IMR-90 (cell line): ENCODE results near the gene CCDC102B. TPM values are rescaled to one million over a fixed set of nuclear protein-coding genes. Genes with fewer than 3 reads are reported as not detected.

Experiments used
- ATAC-seq: fragments of 200-7000 bp; cut with Tn5 transposase; 2 replicates; pipeline ENCODE4 v1.9.1; 2020; ENCODE audit warnings: low read depth, mild to moderate bottlenecking, moderate library complexity
- BruUV-seq: library from RNA; stranded (reverse); fragments of 400-500 nt; replicated peaks from 2 replicates; lab custom pipeline; 2021; lab: Mats Ljungman, UMichigan
- CTCF ChIA-PET: fragments of 300-600 bp; formaldehyde crosslinking; extraction: SDS; loops from one replicate; lab custom pipeline; 2021; ENCODE audit warnings: antibody characterized with exemption; lab: Yijun Ruan, JAX
- POLR2A ChIA-PET: fragments of 300-600 bp; sonication (Branson Sonifier 250); formaldehyde crosslinking; loops from one replicate; lab custom pipeline; 2022; ENCODE audit warnings: antibody characterized with exemption; ENCODE audit not compliant: unreplicated experiment; lab: Charles Lee
- DNase-seq: peaks from one replicate; pipeline ENCODE4 v3.0.0; 2013
- H2AFZ ChIP-seq: replicated peaks from 2 replicates; pipeline ENCODE3; 2013; ENCODE audit warnings: low read length, mild to moderate bottlenecking; ENCODE audit not compliant: poor library complexity
- H2AK5ac ChIP-seq: 2 replicates; pipeline ENCODE4 v1.6.1; 2013; ENCODE audit warnings: low read depth, low read length, inconsistent platforms
- H2AK9ac ChIP-seq: replicated peaks from 2 replicates; pipeline ENCODE3; 2013; ENCODE audit warnings: mild to moderate bottlenecking, low read depth, low read length, moderate library complexity; ENCODE audit not compliant: poor library complexity
- H2BK120ac ChIP-seq: 2 replicates; pipeline ENCODE4 v1.6.1; 2013; ENCODE audit warnings: low read depth, low read length, inconsistent platforms
- H2BK15ac ChIP-seq: 3 replicates; pipeline ENCODE4 v1.6.1; 2013; ENCODE audit warnings: low read depth, low read length, inconsistent platforms
- H2BK20ac ChIP-seq: 2 replicates; pipeline ENCODE4 v1.6.1; 2013; ENCODE audit warnings: low read depth, mild to moderate bottlenecking, inconsistent platforms, low read length, moderate library complexity
- H2BK5ac ChIP-seq: 2 replicates; pipeline ENCODE4 v1.6.1; 2013; ENCODE audit warnings: mild to moderate bottlenecking, low read depth, low read length, inconsistent platforms; ENCODE audit not compliant: poor library complexity, severe bottlenecking
- H3K14ac ChIP-seq: replicated peaks from 2 replicates; pipeline ENCODE4 v1.6.1; 2013; ENCODE audit warnings: low read depth, low read length, inconsistent platforms
- H3K18ac ChIP-seq: 2 replicates; pipeline ENCODE4 v1.6.1; 2013; ENCODE audit warnings: low read depth, low read length, control low read depth
- H3K23ac ChIP-seq: 2 replicates; pipeline ENCODE4 v1.6.1; 2013; ENCODE audit warnings: low read depth, low read length, inconsistent platforms
- H3K27ac ChIP-seq: 2 replicates; pipeline ENCODE4 v1.5.1; 2013; ENCODE audit warnings: mild to moderate bottlenecking, control low read depth, low read length; ENCODE audit not compliant: insufficient read depth
- H3K27me3 ChIP-seq: 2 replicates; pipeline ENCODE4 v1.6.1; 2013; ENCODE audit warnings: low read length; ENCODE audit not compliant: control insufficient read depth, insufficient read depth
- H3K36me3 ChIP-seq: 2 replicates; pipeline ENCODE4 v1.6.1; 2013; ENCODE audit warnings: low read length, mixed read lengths; ENCODE audit not compliant: control insufficient read depth, insufficient read depth
- H3K4ac ChIP-seq: 2 replicates; pipeline ENCODE4 v1.6.1; 2013; ENCODE audit warnings: low read depth, low read length, inconsistent platforms
- H3K4me1 ChIP-seq: 2 replicates; pipeline ENCODE4 v1.6.1; 2013; ENCODE audit warnings: low read length, mixed read lengths; ENCODE audit not compliant: control insufficient read depth, insufficient read depth
- H3K4me2 ChIP-seq: 2 replicates; pipeline ENCODE4 v1.6.1; 2013; ENCODE audit warnings: low read depth, mild to moderate bottlenecking, control low read depth, low read length, moderate library complexity
- H3K4me3 ChIP-seq: 2 replicates; pipeline ENCODE4 v1.5.1; 2013; ENCODE audit warnings: low read depth, mild to moderate bottlenecking, control low read depth, low read length, moderate library complexity; ENCODE audit not compliant: insufficient read depth
- H3K56ac ChIP-seq: 2 replicates; pipeline ENCODE4 v1.6.1; 2013; ENCODE audit warnings: low read length, inconsistent platforms; ENCODE audit not compliant: insufficient read depth; ENCODE audit errors: extremely low read depth
- H3K79me1 ChIP-seq, 2 experiments: 2 replicates each; pipeline ENCODE4 v1.6.1; 2013; ENCODE audit warnings: low read length in 2 of 2, inconsistent platforms in 1 of 2, low read depth in 1 of 2
- H3K9ac ChIP-seq: 2 replicates; pipeline ENCODE4 v1.6.1; 2013; ENCODE audit warnings: low read depth, low read length, control low read depth
- H3K9me1 ChIP-seq: 2 replicates; pipeline ENCODE4 v1.6.1; 2013; ENCODE audit warnings: low read length, inconsistent platforms; ENCODE audit not compliant: insufficient read depth
- H3K9me3 ChIP-seq: 2 replicates; pipeline ENCODE4 v1.6.1; 2013; ENCODE audit warnings: low read length; ENCODE audit not compliant: control insufficient read depth, insufficient read depth
- H4K20me1 ChIP-seq: 2 replicates; pipeline ENCODE4 v1.6.1; 2013; ENCODE audit warnings: low read length, inconsistent platforms; ENCODE audit not compliant: insufficient read depth
- H4K5ac ChIP-seq: 2 replicates; pipeline ENCODE4 v1.6.1; 2013; ENCODE audit warnings: mild to moderate bottlenecking, low read depth, low read length, control low read depth
- H4K8ac ChIP-seq, 2 experiments: 2 replicates each; pipeline ENCODE4 v1.6.1; 2013; ENCODE audit warnings: low read depth in 2 of 2, low read length in 2 of 2, control low read depth in 1 of 2, inconsistent platforms in 1 of 2
- H4K91ac ChIP-seq: 2 replicates; pipeline ENCODE4 v1.6.1; 2013; ENCODE audit warnings: low read depth, low read length, inconsistent platforms; ENCODE audit not compliant: insufficient read depth
- POLR2A ChIP-seq: IDR thresholded peaks from 2 replicates; pipeline ENCODE4 v1.6.1; 2012; ENCODE audit warnings: mild to moderate bottlenecking, low read depth, low read length
- RCOR1 ChIP-seq: IDR thresholded peaks from 2 replicates; pipeline ENCODE4 v1.6.1; 2012; ENCODE audit warnings: mild to moderate bottlenecking, low read length, improper control_type of control experiment; ENCODE audit not compliant: insufficient replicate concordance
- WGBS, 2 experiments: methylation state at CpG; one replicate each; pipeline versions ENCODE4 v1.1.5 to v1.1.7; 2013; ENCODE audit warnings: missing lambda C conversion rate in 2 of 2; ENCODE audit not compliant: insufficient read length in 1 of 2; ENCODE audit errors: extremely low coverage in 2 of 2; 5-methylcytosine and 5-hydroxymethylcytosine counted together
- dilution Hi-C: fragments of 300-500 bp; cut with HindIII; formaldehyde crosslinking; loops from one replicate; pipeline ENCODE4 v1.14.3; 2018; ENCODE audit warnings: low sequenced_read_pairs; ENCODE audit not compliant: unreplicated experiment
- in situ Hi-C: fragments of 300-500 bp; cut with MboI; formaldehyde crosslinking; loops from 3 replicates; pipeline ENCODE4 v1.14.3; 2019; ENCODE audit warnings: low sequenced_read_pairs, inconsistent platforms, mixed read lengths
- intact Hi-C: fragments of 100-400 bp; cut with micrococcal nuclease; formaldehyde crosslinking; loops from 2 replicates; pipeline ENCODE4 v1.10.0; 2022
- polyA plus RNA-seq, 3 experiments: library from polyadenylated mRNA; depleted of rRNA; stranded (reverse); fragments of >200 nt; gene quantifications; 2 replicates each; pipeline ENCODE4 v1.2.3, GENCODE V29; 2012; ENCODE audit warnings: low replicate concordance in 1 of 3
- total RNA-seq: library from RNA; depleted of rRNA; stranded (reverse); fragments of >200 nt; gene quantifications from 2 replicates; pipeline ENCODE4 v1.2.3, GENCODE V29; 2012

CCDC102B gene
- total and polyA plus RNA-seq, 2 of the 4 experiments (the other 2 are of a cell fraction): 0.54 to 1.4 TPM

GRCh38 chr18:68965817-68966216, 167.9 kb downstream of the CCDC102B start:
- H4K5ac ChIP-seq: no peak overlapping the region
- H3K27me3 ChIP-seq: no peaks in the 10 kb centered on the region
- intact Hi-C loops: no loop called here
- H3K36me3 ChIP-seq: no peaks in the 10 kb centered on the region
- no peak overlapping the region for H4K91ac ChIP-seq
- TF ChIP-seq POLR2A (no peak), RCOR1 (no peak)
- no TSS peak for BruUV-seq
- in situ Hi-C loops: no loop called here
- no peak overlapping the region for H2BK120ac ChIP-seq
- H3K18ac ChIP-seq: no peak overlapping the region
- H3K4ac ChIP-seq: no peak overlapping the region
- ChIA-PET CTCF (interaction anchor here (0.7 kb wide), 1 partner anchor 745 kb away, joined by 3 read pairs; no protein-coding TSS in a partner anchor), POLR2A (no interaction called here)
- no peaks in the 10 kb centered on the region for H4K20me1 ChIP-seq
- ATAC-seq: no peak
- dilution Hi-C loops: no loop called here
- no peak overlapping the region for H2AK5ac ChIP-seq
- no peak overlapping the region for H2BK15ac ChIP-seq
- no peak overlapping the region for H2AK9ac ChIP-seq
- no peak overlapping the region for H3K14ac ChIP-seq
- no peaks in the 10 kb centered on the region for H3K9me1 ChIP-seq
- H3K23ac ChIP-seq: no peak overlapping the region
- H3K4me3 ChIP-seq: no peak overlapping the region
- no peak overlapping the region for H3K56ac ChIP-seq
- H3K4me2 ChIP-seq: no peak overlapping the region
- H3K4me1 ChIP-seq: no peaks in the 10 kb centered on the region
- no peak overlapping the region for H3K9ac ChIP-seq
- H4K8ac ChIP-seq: no peak overlapping the region
- no peak overlapping the region for H2AFZ ChIP-seq
- DNase-seq: no peak
- no peak overlapping the region for H3K27ac ChIP-seq
- no peak overlapping the region for H2BK5ac ChIP-seq
- no peak overlapping the region for H2BK20ac ChIP-seq
- H3K79me1 ChIP-seq: no peaks in the 10 kb centered on the region
- H3K9me3 ChIP-seq: no peaks in the 10 kb centered on the region
- WGBS, 2 experiments: no CpG with 5 or more reads among the region's 3 CpGs
